ENCODE data around the gene TICRR.
"Not testable (repeated sequence)": the region's sequence is repeated elsewhere in the genome, so short reads cannot be mapped to it uniquely, and the experiment has no call there.

Gene TICRR

GRCh38 chr15:89566181-89566580 is 9.1 kb upstream of the TICRR start:
- DNase-seq (ENCODE audit: low read depth, low spot score): no peak

- DNase-seq (ENCODE audit: low read depth, low spot score): no peak
Measured at GRCh38 chr15:89566621-89567294, 8.5 kb upstream of the TICRR start.

DNA sequence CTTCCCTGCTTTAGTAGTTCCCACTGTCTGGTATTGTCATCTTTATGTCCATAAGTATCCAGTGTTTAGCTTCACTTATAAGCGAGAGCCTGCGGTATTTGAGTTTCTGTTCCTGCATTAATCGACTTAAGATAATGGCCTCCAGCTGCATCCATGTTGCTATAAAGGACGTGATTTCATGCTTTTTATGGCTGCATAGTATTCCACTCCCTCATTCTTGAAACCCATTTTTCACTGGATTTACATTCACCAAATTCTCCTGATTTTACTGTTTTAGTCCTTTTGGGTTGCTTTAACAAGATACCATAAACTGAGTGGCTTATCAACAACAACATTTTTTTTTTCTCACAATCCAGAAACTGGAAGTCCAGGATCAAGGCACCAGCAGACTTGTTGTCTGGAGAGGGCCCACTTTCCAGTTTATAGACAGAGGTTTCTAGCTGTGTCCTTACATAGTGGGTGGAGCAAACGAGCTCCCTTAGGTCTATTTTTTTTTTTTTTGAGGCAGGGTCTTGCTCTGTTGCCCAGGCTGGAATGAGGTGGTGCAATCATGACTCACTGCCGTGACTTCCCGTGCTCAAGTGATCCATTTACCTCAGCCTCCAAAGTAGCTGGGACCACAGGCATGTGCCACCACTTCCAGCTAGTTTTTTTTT is 6.1 kb upstream of the TICRR start:
- no peak for DNase-seq (ENCODE audit: low read depth, low spot score)

- DNase-seq (ENCODE audit: low read depth, low spot score): no peak
Measured at GRCh38 chr15:89575656-89576416, 567 bp downstream of the TICRR start.

- DNase-seq (ENCODE audit: low read depth, low spot score): no peak
Measured at GRCh38 chr15:89576417-89576773, 1.1 kb downstream of the TICRR start.

DNA sequence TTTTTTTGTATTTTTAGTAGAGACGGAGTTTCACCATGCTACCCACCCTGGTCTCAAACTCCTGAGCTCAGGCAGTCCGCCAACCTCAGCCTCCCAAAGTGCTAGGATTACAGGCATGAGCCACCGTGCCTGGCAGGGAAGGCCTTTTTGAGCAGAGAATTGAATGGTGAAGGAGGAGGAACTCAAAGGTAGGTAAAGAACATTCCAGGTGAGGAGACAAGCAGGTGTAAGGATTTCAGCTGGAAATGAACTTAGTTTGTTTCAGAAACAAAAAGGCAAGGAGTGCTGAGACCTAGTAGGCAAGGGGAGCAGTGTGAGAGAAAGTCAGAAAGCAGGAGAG is 2.5 kb downstream of the TICRR start:
- no peak for DNase-seq (ENCODE audit: low read depth, low spot score)

DNA sequence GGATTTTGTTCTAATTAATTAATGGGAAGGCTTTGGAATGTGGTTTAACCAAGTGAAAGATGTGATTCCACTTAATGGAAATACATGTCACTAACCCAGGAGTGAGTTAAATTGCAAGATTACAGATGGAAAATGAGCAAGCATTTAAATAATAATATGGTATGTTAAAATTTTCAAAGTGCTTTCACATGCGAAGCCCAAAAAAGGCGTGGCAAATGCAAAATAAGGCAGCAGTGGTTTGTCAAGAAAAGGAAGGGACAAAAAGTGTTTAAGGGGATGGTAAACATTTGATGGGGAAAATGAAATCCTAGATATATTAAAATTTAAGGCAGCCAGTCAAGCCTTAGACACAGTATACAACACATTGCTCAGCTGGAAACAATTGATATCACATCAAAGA is 2.9 kb downstream of the TICRR start:
- no peak for DNase-seq (ENCODE audit: low read depth, low spot score)

DNA sequence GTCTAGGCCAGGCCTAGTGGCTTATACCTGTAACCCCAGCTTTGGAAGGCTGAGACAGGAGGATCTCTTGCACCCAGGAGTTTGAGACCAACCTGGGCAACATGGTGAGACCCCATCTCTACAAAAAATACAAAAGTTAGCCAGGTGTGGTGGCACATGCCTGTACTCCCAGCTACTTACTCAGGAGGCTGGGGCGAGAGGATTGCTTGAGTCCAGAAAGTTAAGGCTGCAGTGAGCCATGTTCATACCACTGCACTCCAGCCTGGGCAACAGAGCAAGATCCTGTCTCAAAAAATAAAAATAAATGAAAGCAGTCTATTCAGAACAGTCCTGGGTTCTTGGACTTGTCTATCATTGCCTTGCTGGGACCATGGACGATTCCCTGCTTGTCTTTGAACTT is 5.5 kb downstream of the TICRR start:
- not testable (repeated sequence) for DNase-seq (ENCODE audit: low read depth, low spot score)

DNA sequence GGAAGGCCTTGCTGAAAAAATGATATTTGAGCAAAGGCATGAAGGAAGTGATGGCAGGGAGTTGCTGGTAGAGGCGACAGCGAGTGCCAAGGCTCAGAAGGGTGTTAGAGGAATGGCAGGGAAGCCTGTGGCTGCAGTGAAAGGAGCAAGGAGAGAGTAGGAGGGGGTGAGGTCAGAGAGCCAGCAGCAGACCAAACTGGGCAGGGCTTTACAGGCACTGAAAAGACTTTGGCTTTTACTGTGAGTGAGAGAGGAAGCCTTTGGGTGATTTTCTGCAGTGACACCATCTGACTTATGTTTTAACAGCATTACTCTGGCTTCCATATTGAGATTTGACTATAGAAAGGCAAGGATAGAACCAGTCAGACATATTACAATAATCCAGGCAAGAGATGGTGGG is 11.4 kb downstream of the TICRR start:
- DNase-seq (ENCODE audit: low read depth, low spot score): no peak

GRCh38 chr15:89587955-89588354 is 12.7 kb downstream of the TICRR start:
- DNase-seq (ENCODE audit: low read depth, low spot score): no peak

DNA sequence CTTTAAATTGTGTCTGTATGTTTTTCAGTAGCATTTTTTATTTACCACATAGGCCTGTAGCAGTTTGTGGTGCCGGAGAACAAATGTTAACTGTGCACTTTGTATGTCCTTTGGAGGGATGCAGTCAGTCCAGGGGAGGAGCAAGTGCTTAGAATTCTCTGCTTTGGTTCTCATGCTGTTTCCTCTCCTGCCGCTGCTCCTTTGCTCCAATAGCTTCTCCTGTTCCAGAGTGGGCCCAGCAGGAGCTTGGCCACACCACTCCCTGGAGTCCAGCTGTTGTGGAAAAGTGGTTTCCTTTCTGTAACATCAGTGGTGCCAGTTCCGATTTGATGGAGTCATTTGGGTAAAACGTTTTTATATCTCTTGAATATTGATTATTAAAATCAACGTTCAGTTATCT is 16.6 kb downstream of the TICRR start:
- no peak for DNase-seq (ENCODE audit: low read depth, low spot score)

- DNase-seq (ENCODE audit: low read depth, low spot score): no peak
Measured at GRCh38 chr15:89593018-89593417, 17.7 kb downstream of the TICRR start.

DNA sequence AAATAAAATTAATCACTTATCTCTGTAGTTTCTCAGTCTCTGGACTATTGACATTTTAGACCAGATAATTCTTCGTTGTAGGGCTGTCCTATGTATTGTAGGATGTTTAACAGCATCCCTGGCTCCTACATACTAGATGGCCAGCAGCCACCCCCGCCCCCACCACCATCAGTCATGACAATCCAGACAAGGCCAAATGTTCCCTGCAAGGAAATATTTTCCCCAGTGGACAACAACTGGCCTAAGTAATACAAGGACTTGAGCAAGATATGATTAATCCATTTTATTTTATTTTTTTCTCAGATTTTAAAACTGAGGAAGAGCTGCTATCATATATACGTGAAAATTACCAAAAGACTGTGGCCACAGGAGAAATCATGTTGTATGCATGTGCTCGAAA is 23.8 kb downstream of the TICRR start:
- no peak for DNase-seq (ENCODE audit: low read depth, low spot score)

DNA sequence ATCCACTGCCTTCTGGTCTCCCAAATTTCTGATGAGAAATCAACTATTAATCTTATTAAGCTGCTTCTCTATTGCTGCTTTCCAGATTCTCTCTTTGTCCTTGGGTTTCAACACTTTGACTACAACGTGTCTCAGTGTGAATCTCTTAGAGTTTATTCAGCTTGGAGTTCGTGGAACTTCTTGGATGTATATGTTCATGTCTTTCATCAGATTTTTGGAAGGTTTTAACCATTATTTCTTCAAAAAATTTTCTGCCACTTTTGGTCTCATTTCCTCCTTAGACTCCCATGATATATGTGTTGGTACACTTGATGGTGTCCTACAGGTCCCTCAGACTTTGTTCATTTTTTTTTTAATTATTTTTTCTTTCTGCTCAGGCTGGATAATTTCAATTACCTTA is 36.0 kb downstream of the TICRR start:
- no peak for DNase-seq (ENCODE audit: low read depth, low spot score)

- no peak for DNase-seq (ENCODE audit: low read depth, low spot score)
Measured at GRCh38 chr15:89613031-89613430, 37.8 kb downstream of the TICRR start.

DNA sequence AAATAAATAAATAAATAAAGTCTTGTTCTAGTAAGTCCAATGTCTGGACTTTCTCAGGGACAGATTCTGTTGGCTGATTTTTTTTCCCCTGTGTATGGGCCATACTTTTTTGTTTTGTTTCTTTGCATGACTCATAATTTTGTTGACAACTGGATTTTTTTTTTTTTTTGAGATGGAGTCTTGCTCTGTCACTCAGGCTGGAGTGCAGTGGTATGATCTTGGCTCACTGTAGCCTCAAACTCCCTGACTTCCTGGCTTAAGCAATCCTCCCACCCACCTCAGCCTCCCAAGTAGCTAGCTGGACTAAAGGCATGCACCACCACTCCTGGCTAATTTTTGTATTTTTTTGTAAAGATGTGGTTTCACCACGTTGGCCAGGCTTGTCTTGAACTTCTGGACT is 38.9 kb downstream of the TICRR start:
- DNase-seq (ENCODE audit: low read depth, low spot score): no peak

- DNase-seq (ENCODE audit: low read depth, low spot score): no peak
Measured at GRCh38 chr15:89615135-89615534, 39.9 kb downstream of the TICRR start.

GRCh38 chr15:89616228-89616627 is 41.0 kb downstream of the TICRR start:
- DNase-seq (ENCODE audit: low read depth, low spot score): no peak

DNA sequence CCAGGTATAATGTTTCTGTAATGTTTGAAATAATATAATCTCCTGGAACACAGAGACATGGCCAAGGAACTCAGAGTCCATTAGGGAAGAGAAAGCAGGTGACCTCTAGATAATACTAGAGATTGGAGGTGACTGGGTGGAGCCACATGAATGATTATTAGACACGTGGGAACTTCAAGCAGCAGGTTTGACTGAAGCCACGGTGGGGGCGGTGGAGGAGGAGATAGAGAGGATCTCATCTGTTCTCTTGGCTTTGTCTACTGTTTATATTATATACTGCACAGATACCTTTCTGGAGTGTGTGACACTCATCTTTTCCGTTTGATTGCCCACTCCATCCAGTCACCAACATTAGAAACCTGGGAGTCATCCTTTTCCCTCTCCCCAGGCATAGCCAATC is 46.3 kb downstream of the TICRR start:
- DNase-seq (ENCODE audit: low read depth, low spot score): no peak

- no peak for DNase-seq (ENCODE audit: low read depth, low spot score)
Measured at GRCh38 chr15:89623165-89623564, 47.9 kb downstream of the TICRR start.

GRCh38 chr15:89625716-89626115 is 50.4 kb downstream of the TICRR start:
- DNase-seq (ENCODE audit: low read depth, low spot score): no peak

GRCh38 chr15:89627256-89627970 is 52.1 kb downstream of the TICRR start:
- DNase-seq (ENCODE audit: low read depth, low spot score): no peak

- DNase-seq (ENCODE audit: low read depth, low spot score): no peak
Measured at GRCh38 chr15:89628301-89628700, 53.0 kb downstream of the TICRR start.
